WTC11 (cell line): ENCODE measurements around the gene C11orf87. TPM values are rescaled to one million over a fixed set of nuclear protein-coding genes. Genes with fewer than 3 reads are reported as not detected.

ENCODE experiments used
- ATAC-seq: fragments of 200-7000 bp; cut with Tn5 transposase; 2 replicates; pipeline ENCODE4 v1.10.0; 2021; ENCODE audit warnings: mild to moderate bottlenecking, moderate library complexity
- CTCF ChIA-PET: fragments of 300-600 bp; sonication (Branson Sonifier 250); formaldehyde crosslinking; loops from one replicate; lab custom pipeline; 2021; ENCODE audit warnings: antibody characterized with exemption; lab: Charles Lee
- POLR2A ChIA-PET: fragments of 350-600 bp; sonication (Branson Sonifier 250); formaldehyde crosslinking; loops from one replicate; lab custom pipeline; 2021; ENCODE audit warnings: antibody characterized with exemption; lab: Charles Lee
- DNase-seq: peaks from one replicate; pipeline ENCODE4 v3.0.0; 2021; ENCODE audit warnings: low spot score
- H3K27ac Mint-ChIP-seq: 2 replicates; pipeline ENCODE4 v1.8.0; 2021; ENCODE audit warnings: mixed read lengths
- H3K27me3 Mint-ChIP-seq: 2 replicates; pipeline ENCODE4 v1.8.0; 2021; ENCODE audit warnings: low read depth, mild to moderate bottlenecking, moderate library complexity, mixed read lengths
- H3K36me3 Mint-ChIP-seq: 2 replicates; pipeline ENCODE4 v1.8.0; 2021; ENCODE audit warnings: mixed read lengths
- H3K4me1 Mint-ChIP-seq: 2 replicates; pipeline ENCODE4 v1.8.0; 2022; ENCODE audit warnings: mixed read lengths
- H3K4me3 Mint-ChIP-seq: 2 replicates; pipeline ENCODE4 v1.8.0; 2021; ENCODE audit warnings: mild to moderate bottlenecking, moderate library complexity, mixed read lengths
- H3K9me3 Mint-ChIP-seq: 2 replicates; pipeline ENCODE4 v1.8.0; 2021; ENCODE audit warnings: mixed read lengths
- ATF1 ChIP-seq: sonication (generic); formaldehyde crosslinking; IDR thresholded peaks from 2 replicates; pipeline ENCODE4 v1.8.1; 2023; ENCODE audit warnings: mild to moderate bottlenecking, moderate library complexity, missing genetic modification reagents
- ATF2 ChIP-seq: sonication (generic); formaldehyde crosslinking; IDR thresholded peaks from 2 replicates; pipeline ENCODE4 v1.8.1; 2022; ENCODE audit warnings: low read depth, missing genetic modification reagents, borderline replicate concordance
- EMX1 ChIP-seq: fragments of 250-450 bp; sonication (Bioruptor Pico); IDR thresholded peaks from 2 replicates; pipeline ENCODE4 v1.8.0; 2021; ENCODE audit warnings: mild to moderate bottlenecking
- FOXK1 ChIP-seq: sonication (generic); formaldehyde crosslinking; IDR thresholded peaks from 2 replicates; pipeline ENCODE4 v1.8.0; 2022; ENCODE audit warnings: mild to moderate bottlenecking, moderate library complexity, missing genetic modification reagents
- GABPB1 ChIP-seq: sonication (generic); formaldehyde crosslinking; IDR thresholded peaks from 2 replicates; pipeline ENCODE4 v1.8.1; 2023; ENCODE audit warnings: mild to moderate bottlenecking, missing genetic modification reagents
- HMGA2 ChIP-seq: fragments of 250-450 bp; sonication (Bioruptor Pico); IDR thresholded peaks from 2 replicates; pipeline ENCODE4 v1.4.0; 2021; ENCODE audit warnings: mild to moderate bottlenecking, moderate library complexity
- HMGXB4 ChIP-seq: sonication (generic); formaldehyde crosslinking; IDR thresholded peaks from 2 replicates; pipeline ENCODE4 v1.8.1; 2023; ENCODE audit warnings: mild to moderate bottlenecking, moderate library complexity, missing genetic modification reagents
- JUN ChIP-seq: sonication (generic); formaldehyde crosslinking; IDR thresholded peaks from 2 replicates; pipeline ENCODE4 v1.8.0; 2023; ENCODE audit warnings: mild to moderate bottlenecking, missing genetic modification reagents
- MAX ChIP-seq: sonication (generic); formaldehyde crosslinking; IDR thresholded peaks from 2 replicates; pipeline ENCODE4 v1.8.0; 2022; ENCODE audit warnings: mild to moderate bottlenecking, missing genetic modification reagents
- NFE2L1 ChIP-seq: sonication (generic); formaldehyde crosslinking; IDR thresholded peaks from 2 replicates; pipeline ENCODE4 v1.8.1; 2023; ENCODE audit warnings: missing genetic modification reagents
- NFYB ChIP-seq: sonication (generic); formaldehyde crosslinking; conservative IDR thresholded peaks from 2 replicates; pipeline ENCODE4 v1.8.0; 2022; ENCODE audit warnings: low read depth, missing genetic modification reagents
- NR2C2 ChIP-seq: sonication (generic); formaldehyde crosslinking; IDR thresholded peaks from 2 replicates; pipeline ENCODE4 v1.8.0; 2022; ENCODE audit warnings: mild to moderate bottlenecking, missing genetic modification reagents
- PRDM15 ChIP-seq: sonication (generic); formaldehyde crosslinking; IDR thresholded peaks from 2 replicates; pipeline ENCODE4 v1.8.0; 2022; ENCODE audit warnings: missing genetic modification reagents
- PRRX2 ChIP-seq: fragments of 250-450 bp; sonication (Bioruptor Pico); IDR thresholded peaks from 2 replicates; pipeline ENCODE4 v1.8.0; 2021; ENCODE audit warnings: mild to moderate bottlenecking
- SMAD3 ChIP-seq: sonication (generic); formaldehyde crosslinking; IDR thresholded peaks from 2 replicates; pipeline ENCODE4 v1.8.0; 2022; ENCODE audit warnings: missing genetic modification reagents, mild to moderate bottlenecking, borderline replicate concordance
- SMAD4 ChIP-seq: sonication (generic); formaldehyde crosslinking; IDR thresholded peaks from 2 replicates; pipeline ENCODE4 v1.8.0; 2022; ENCODE audit warnings: mild to moderate bottlenecking, missing genetic modification reagents
- SOX15 ChIP-seq: fragments of 250-450 bp; sonication (Bioruptor Pico); IDR thresholded peaks from 2 replicates; pipeline ENCODE4 v1.9.0; 2021; ENCODE audit warnings: mild to moderate bottlenecking
- SP1 ChIP-seq: sonication (generic); formaldehyde crosslinking; conservative IDR thresholded peaks from 2 replicates; pipeline ENCODE4 v1.8.1; 2022; ENCODE audit warnings: missing genetic modification reagents
- STAT6 ChIP-seq: sonication (generic); formaldehyde crosslinking; conservative IDR thresholded peaks from 2 replicates; pipeline ENCODE4 v1.8.1; 2023; ENCODE audit warnings: mild to moderate bottlenecking, low read depth, missing genetic modification reagents, moderate library complexity
- TCF7 ChIP-seq: sonication (generic); formaldehyde crosslinking; IDR thresholded peaks from 2 replicates; pipeline ENCODE4 v1.8.0; 2022; ENCODE audit warnings: mild to moderate bottlenecking, low read depth, missing genetic modification reagents, moderate library complexity
- USF2 ChIP-seq: sonication (generic); formaldehyde crosslinking; IDR thresholded peaks from 2 replicates; pipeline ENCODE4 v1.8.1; 2023; ENCODE audit warnings: mild to moderate bottlenecking, missing genetic modification reagents, moderate library complexity
- ZBTB43 ChIP-seq: sonication (generic); formaldehyde crosslinking; IDR thresholded peaks from 2 replicates; pipeline ENCODE4 v1.8.1; 2023; ENCODE audit warnings: mild to moderate bottlenecking, missing genetic modification reagents
- ZNF281 ChIP-seq: sonication (generic); formaldehyde crosslinking; IDR thresholded peaks from 2 replicates; pipeline ENCODE4 v1.8.0; 2023; ENCODE audit warnings: mild to moderate bottlenecking, missing genetic modification reagents
- total RNA-seq: library from RNA; stranded (reverse); gene quantifications from 3 replicates; pipeline ENCODE4 v1.2.3, GENCODE V29; 2021

The C11orf87 gene
- total RNA-seq, 1 experiment from 2014 or later: 0.20 TPM

- CTCF ChIA-PET: no interaction called here
- Mint-ChIP-seq H3K36me3 (peaks cover 22% of the 10 kb centered on the region), H3K4me3 (no peak overlapping the region), H3K9me3 (peaks cover 26% of the 10 kb centered on the region), H3K4me1 (peaks cover 37% of the 10 kb centered on the region), H3K27me3 (no peaks in the 10 kb centered on the region; the same call in 1 of the 2 replicates), H3K27ac (no peak overlapping the region)
- TF ChIP-seq SP1 (no peak), NR2C2 (CRISPR knock-in tag) (no peak), STAT6 (CRISPR knock-in tag) (no peak), ATF2 (no peak), ZBTB43 (CRISPR knock-in tag) (no peak), EMX1 (no peak), NFE2L1 (CRISPR knock-in tag) (no peak), FOXK1 (no peak), HMGA2 (CRISPR knock-in tag) (no peak), ATF1 (no peak), JUN (CRISPR knock-in tag) (no peak), PRDM15 (CRISPR knock-in tag) (no peak), NFYB (CRISPR knock-in tag) (no peak), TCF7 (CRISPR knock-in tag) (no peak), ZNF281 (CRISPR knock-in tag) (no peak)
- POLR2A ChIA-PET: no interaction called here
- ATAC-seq: no peak
- no peak for DNase-seq
Observed at GRCh38 chr11:109388982-109389381, 33.0 kb upstream of the C11orf87 start.

- Mint-ChIP-seq H3K4me3 (peak overlapping the region; percentile 32; the same call in 1 of the 2 replicates), H3K36me3 (peaks cover 28% of the 10 kb centered on the region), H3K27me3 (no peaks in the 10 kb centered on the region; the same call in 1 of the 2 replicates), H3K9me3 (peaks cover 28% of the 10 kb centered on the region), H3K4me1 (peaks cover 43% of the 10 kb centered on the region), H3K27ac (peak overlapping the region; percentile 39)
- DNase-seq (no peak), ATAC-seq (peak; percentile 69)
- POLR2A ChIA-PET: no interaction called here
- CTCF ChIA-PET: no interaction called here
- no peak for TF ChIP-seq USF2 (CRISPR knock-in tag)
- TF ChIP-seq HMGXB4 (CRISPR knock-in tag): no peak
- no peak for TF ChIP-seq MAX (CRISPR knock-in tag)
- TF ChIP-seq SOX15 (CRISPR knock-in tag): no peak
- TF ChIP-seq PRRX2 (CRISPR knock-in tag): no peak
- no peak for TF ChIP-seq SMAD4
- no peak for TF ChIP-seq SMAD3 (CRISPR knock-in tag)
- TF ChIP-seq GABPB1 (CRISPR knock-in tag): no peak
- no peak for TF ChIP-seq FOXK1
Observed at GRCh38 chr11:109390752-109391151, 31.2 kb upstream of the C11orf87 start.
